HG03025 (cell line): Measurements from ENCODE around the gene SLIT3.
"Not testable (repeated sequence)": the region's sequence is repeated elsewhere in the genome, so short reads cannot be mapped to it uniquely, and the experiment has no call there.

Experiments
- ATAC-seq: cut with Tn5 transposase; IDR thresholded peaks from one replicate; pipeline ENCODE4 v1.9.1; 2021; ENCODE audit warnings: mild to moderate bottlenecking, moderate library complexity; ENCODE audit not compliant: unreplicated experiment, low FRiP score

The SLIT3 gene

DNA sequence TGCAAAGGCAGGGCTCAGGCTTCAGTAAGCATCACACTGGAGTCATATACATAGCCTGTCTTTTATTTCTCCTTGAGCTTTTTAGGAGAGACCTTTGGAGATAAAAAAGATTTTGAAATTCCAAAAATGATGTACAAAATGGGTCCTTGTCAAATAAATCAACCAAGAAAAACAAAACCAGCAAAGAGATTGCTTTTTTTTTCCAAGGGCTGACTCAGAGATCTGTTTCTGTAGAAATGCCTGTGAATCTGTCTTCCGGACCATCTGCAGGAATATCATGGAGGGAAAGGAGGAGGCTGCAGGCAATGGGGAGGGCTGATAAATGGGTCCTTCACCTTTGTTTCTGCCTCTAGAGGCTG is 77.4 kb downstream of the SLIT3 start:
- ATAC-seq: no peak

DNA sequence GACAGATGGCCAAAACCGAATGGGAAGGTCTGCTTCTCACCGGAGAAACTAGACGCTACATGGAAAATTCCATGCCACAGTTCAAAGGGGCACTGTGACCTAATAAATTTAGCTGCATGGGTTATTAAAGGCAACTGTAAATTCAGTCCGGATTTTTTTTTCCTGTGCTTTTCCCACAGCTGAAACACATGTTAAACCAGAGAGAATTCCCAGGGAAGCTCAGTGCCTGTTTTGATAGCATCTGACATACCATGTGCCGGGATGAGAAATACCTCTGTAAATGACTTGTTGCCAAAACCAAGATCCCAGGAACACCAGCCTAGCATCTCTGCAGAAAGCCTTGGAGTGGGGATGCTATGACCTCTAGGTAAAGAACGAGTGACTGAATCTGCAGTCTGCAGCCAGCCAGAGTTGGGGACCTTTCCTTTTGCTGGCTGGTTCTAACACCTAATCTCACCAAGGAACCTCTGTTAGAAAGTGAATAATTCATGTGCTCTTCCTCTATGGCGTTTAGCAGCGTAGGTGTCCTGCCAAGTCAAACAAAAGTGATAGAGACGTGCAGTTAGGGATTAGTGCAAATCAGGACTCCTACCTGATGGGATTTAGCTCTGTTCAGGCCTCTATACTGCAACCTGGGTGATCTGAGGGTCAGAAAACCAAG is 77.9 kb downstream of the SLIT3 start:
- no peak for ATAC-seq

DNA sequence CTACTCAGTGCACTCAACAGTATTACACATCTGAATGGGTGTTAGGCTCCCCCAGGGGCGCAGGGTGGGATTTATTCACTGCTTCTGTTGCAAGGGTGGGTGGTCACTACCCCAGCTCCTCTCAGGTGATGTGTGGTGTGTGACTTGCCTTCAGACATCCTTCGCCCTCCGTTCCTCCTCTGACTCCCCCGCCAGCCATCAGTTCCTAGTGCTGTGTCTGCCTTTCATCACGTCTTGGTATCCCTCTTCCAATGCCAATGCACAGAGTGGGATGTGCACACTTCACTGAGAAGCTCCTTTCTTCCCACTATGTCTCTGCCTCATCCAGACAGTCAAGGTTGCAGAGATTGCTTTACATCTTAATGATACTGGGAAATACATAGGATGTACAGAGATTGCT is 79.4 kb downstream of the SLIT3 start:
- ATAC-seq: no peak

DNA sequence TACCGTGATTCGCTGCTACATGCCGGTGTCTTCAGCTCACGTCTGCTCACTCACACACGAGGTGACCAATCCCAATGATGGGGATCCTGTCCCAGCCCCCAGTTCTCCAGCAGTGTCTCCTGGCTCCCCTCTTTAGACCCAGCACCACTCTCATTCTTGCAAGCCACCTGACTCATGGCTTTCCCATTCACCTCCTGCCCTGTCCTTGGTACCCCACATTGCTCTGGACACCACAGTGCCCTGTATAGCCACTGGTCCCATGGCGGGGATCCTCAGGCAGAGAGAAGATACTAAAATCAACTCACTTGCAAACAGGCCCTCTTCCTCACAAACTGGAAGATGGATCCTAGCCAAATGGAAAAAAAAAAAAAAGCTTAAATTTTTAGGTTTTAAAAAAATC is 81.0 kb downstream of the SLIT3 start:
- no peak for ATAC-seq

DNA sequence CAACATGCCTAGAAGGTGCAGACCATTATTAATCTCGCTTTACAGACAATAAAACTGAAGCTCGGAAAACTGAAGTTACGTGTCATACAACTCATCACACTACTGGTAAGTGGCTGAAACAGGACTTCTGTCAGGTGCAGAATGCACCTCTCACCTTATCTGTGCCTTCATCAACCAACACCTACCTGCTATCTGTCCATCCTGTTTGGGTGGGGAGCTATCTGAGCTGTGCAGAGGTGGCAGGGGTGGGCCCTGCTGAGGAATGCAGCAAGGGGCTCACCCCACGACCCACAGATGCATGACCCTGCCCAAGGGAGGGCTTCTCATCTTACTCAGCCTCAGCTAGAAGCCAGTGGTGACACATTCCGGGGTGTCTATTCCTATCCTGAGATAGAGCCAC is 81.6 kb downstream of the SLIT3 start:
- no peak for ATAC-seq

DNA sequence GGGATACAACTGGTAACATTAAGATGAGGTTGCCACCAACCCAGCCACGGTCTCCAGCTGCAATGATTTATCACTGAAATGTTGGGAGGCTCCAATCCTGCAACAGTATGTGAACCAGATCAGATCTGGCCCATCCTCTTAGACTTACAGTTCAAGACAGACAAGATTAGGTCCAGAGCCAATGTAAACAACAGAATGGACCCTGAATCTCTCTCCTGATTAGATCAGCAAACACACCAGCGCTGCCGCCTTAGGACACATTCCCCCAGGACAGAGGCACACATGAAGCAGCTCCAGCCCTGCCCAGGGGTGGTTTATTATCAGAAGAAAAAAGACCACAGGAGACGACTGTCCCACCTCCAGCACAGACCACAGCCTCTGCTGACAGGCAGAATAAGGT is 82.1 kb downstream of the SLIT3 start:
- ATAC-seq: no peak

DNA sequence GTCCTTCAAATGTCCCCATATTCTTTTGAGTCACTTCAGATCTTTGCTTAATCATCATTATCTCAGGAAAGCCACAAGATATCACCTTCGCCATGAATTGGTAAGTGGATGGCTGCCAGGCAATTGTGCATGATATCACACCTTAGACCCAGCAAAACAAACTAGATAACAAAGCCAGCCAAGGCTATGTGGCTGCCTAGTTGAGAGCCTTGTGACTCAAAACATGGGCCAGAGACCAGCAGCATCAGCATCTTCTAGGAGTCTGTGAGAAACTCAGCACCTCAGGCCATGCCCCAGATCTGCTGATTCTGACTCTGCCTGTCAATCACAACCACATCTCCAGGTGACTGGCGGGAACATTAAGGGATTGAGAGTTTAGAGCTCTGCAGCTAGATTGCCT is 82.8 kb downstream of the SLIT3 start:
- ATAC-seq: no peak

DNA sequence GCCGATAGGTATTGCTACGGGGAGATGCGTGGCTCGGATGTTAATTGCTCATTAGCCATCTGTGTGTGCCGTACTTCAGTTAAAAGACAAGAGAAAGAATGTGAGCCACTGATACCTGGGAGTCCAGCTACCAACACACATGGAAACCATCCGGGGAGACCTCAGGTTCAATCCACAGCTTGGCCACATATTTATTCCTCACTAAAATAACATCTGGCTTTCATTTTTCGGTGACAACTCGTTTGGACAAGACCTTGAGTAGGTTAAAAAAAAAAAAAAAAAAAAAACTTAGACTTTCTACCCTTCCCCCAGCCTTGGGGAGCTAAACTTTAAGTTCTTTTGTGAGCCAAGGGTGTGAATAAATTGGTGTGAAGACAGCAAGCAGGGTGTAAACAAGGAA is 84.1 kb downstream of the SLIT3 start:
- ATAC-seq: no peak

DNA sequence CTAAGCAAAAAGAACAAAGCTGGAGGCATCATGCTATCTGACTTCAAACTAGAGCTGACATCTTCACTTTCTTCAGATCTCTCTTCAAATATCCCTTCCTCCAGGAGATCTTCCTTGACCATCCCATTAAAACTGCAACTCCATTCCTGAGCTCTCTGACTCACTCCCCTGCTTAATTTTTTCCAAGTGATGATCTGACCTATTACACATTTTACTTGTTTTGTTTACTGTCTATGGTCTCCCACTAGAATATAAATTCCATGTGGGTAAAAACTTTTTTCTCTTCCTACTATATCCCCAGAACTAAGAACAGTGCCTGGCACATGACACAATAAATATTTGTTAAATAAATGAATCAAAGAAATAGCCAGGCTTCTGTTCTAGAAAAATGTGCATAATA is 87.5 kb downstream of the SLIT3 start:
- no peak for ATAC-seq

DNA sequence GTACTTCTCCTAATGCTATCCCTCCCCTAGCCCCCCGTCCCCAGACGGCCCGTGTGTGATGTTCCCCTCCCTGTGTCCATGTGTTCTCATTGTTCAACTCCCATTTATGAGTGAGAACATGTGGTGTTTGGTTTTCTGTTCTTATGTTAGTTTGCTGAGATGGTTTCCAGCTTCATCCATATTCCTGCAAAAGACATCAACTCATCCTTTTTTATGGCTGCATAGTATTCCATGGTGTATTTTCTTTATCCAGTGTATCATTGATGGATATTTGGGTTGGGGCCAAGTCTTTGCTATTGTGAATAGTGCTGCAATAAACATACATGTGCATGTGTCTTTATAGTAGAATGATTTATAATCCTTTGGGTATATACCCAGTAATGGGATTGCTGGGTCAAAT is 89.2 kb downstream of the SLIT3 start:
- ATAC-seq: not testable (repeated sequence)

DNA sequence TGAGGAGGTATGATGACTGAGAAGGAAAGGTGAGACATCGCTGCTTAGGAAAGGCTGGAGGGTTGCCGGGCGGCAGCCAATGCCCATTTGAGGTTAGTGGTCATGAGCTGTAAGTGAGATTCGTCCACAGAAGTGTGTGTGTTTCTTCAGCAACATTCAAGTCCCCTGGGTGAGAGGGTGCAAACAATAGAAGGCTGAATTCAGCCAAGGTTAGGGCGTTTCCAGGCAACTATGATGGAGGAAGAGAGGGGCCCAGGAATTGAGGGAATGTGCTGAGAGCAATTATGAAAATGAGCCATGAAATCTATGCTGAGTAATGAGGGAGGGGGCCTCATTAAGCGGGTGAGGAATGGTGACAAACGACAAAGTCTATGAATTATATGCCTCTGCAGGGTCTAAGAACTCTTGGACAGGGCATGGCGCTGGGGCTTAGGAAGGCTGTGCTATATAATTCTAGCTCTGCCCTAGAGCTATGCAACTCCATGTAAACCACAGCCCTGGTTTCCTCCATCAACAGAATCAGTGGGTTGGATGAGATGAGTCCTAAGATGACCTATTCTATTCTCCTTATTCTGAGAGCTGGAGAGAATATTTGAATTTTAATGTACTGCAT is 96.0 kb downstream of the SLIT3 start:
- no peak for ATAC-seq

DNA sequence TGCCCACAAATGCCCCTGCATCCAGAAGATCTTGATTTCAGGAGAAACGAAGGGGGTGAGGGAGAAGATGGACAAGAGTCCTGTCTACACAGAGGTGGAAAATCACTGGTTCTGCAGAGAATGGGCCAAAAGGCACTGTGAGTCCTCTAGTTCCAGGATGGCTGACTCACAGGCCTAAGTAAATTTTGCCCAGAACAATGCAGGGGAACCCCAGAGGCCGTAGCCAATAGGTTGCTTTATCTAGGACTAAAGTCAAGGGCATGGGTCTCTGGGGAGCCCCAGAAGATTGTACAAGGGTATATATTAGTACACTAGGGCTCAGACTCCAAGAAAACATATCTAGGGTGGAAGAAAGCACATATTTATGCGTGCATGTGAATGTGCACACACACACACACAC is 98.0 kb downstream of the SLIT3 start:
- no peak for ATAC-seq

DNA sequence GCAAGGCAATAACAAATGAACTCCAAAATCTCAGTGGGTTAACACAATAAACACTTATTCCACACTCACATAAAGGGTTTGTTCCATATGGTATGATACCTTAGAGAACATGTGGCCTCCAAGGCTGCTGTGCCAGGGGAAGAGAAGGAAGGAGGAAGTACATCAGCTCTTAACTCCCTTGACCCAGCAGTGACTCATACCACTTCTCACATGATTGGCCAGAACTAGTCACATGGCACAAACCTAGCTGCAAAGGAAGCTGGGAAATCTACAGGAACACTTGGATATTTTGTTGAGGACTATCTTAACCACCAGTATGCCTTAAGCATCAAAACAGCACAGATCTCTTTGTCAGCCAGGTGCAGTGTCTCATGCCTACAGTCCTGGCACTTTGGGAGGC is 99.3 kb downstream of the SLIT3 start:
- ATAC-seq: no peak

DNA sequence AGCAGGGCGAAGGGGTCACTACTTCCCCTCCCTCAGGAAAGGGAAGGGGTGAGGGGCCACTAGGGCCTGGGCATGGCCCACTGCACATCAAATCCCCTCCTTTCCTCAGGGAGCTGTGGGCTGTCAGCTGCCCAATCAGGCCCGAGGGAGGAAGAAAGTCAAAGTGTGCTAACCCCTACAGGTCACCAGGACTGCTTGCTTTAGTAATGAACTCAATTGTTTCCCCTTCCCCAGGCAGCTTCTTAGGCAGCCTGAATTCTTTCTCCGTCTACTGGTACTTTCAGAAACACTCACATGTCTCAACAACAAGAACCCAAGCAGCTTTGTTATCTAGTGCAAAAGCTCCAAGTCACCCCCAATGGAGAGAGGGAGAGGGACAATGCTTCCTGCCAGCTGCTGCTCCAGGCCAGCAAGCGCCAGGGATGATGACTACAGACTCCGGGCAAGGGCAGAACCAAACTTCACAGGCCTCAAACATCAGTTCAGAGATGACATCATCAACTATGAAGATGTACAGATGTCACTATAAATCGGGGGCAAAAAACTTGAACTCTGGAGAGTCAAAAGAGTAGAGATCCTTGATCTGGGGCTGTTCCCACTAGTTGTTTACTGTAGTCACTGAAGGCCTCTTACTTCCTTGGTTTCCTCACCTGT is 100.7 kb downstream of the SLIT3 start:
- no peak for ATAC-seq

DNA sequence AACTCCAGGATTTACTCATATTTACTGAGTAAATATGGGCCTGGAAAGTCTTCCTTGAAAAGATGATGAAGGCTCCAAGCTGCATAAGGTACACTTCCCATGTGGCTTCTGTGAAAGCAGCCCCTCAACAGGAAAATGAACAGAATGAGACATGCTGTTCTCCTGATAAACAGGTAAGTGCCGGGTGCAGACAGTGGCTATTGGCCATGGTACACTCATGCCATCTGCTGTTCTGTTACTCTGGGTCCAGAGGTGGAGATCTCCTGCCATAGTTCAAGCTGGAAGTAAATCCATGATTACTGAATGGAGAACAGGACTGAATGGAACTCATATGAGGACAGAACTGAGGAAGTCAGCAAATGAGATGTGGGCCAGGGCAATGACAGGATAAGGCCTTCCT is 103.6 kb downstream of the SLIT3 start:
- ATAC-seq: no peak

DNA sequence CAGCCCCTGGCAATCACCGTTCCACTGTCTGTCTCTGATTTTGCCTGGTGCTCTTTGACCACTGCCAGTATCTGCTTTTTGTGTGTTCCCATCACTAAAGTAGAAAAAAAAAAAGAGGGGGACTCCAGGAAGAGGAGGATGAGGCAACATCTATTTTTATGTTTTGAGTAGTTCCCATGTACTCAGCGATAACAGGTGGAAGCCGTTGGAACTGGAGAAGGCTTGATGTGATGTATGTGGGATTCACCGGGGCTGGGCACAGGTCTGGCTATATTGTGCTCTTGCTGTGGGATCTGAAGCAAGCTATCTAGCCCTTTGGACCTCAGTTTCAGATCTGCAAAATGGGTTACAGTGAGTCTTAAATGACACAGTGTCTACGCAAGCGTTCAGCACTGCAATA is 104.9 kb downstream of the SLIT3 start:
- no peak for ATAC-seq

DNA sequence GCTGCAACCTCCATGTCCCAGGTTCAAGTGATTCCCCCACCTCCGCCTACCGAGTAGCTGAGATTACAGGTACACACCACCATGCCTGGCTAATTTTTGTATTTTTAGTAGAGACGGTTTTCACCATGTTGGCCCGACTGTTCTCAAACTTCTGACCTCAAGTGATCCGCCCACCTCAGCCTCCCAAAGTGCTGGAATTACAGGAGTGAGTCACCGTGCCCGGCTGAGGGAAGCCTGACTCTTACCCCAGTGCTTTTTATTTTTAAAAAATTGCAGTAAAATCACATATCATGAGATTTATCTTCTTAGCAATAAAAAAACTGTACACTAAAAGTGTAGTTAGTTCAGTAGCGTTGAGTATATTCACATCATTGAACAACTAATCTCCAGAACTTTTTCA is 105.3 kb downstream of the SLIT3 start:
- ATAC-seq: no peak

DNA sequence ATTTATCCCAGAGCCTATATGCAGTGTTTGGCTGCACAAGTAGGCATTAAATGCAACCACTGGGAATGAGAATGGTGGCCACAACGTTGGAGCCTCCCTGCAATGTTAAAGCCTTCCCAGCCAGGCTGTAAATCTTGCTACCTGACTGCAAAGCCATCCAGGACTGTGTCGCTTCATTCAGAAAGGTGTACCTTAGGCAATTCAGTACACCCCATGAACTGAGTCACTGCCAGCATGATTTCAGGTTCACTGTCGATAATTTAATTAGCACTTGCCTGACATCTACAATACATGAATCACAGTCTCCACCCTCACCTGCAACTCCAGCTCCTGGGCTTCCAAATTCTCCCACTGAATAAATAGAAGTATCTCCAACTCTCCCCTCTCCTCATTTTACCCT is 108.4 kb downstream of the SLIT3 start:
- ATAC-seq: no peak

DNA sequence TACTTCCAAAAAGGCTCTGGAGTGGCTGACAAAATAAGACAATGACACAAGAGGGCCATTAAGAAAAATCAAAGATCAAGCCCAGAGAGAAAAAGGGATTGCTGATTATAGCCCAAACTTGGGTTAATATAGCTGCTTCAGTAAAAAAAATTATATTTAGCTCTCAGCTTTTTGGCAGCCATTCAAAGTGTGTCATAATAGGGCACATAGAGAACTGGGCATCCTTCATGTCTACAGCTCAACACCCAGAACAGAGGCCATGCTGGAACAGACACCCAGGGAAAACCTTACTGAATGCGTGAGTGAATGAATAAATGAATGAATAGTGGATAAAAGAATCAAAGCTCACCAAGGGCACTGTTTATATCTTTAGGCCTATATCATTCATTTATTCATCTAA is 110.1 kb downstream of the SLIT3 start:
- ATAC-seq: no peak

DNA sequence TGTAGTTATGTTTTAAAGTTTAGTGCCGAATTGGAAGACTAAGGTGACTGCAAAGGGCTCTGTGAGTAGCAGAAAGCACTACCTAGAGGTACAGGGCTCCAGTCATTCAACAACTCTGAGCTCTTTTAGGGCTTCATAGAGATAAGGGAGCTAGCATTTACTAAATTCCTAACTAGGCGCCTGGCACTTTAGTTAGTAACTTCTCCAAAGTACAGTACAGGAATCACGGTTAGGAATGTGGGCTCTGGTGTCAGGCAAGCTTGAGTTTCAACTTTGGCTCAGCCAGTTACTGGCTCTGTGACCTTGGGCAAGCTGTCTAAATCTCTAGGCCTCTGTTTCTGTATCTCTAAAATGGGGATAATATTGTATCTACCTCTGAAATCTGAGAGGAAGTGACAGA is 115.3 kb downstream of the SLIT3 start:
- no peak for ATAC-seq

DNA sequence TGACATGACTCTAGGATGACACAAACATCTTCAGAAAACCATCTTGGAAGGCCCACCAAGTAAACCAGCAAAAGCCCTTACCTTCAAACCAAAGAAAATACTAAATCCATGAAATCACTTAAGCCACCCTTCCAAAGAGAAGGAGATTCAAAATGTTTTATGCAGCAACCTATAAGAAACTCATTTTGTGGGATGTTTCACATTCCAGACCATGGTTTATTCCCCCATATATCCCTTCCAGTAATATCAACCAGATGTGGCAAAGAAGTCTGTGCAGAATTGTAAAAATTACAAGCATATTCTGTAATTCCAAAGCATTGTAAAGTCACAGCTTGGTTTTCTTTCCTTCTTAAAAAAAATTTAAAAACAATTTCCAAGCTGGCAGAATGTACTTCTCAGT is 117.4 kb downstream of the SLIT3 start:
- ATAC-seq: no peak

DNA sequence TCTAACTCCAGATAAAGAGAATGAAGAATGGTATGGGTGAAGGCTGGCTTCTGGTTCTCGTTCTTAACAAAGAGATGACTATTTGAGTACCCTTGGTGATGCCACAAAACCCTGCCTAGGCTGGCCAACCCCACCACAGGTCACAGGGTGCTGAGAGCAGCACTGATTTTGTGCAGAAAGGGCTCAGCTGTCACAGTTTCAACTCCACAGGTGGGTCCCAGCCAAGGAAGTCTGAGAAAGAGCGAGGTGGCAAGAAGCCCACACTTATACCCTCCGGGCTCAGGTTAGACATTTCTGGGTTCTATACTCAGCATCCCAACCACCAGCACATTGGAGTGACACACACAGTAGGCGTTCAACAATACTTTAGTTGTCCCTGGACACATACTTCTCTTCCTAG is 118.1 kb downstream of the SLIT3 start:
- ATAC-seq: no peak
